NCI-H82 treated with DMSO at 0.1 percent for 48 hours (cell line): ENCODE results near the gene DDIT4.
"Not testable (repeated sequence)": the region's sequence is repeated elsewhere in the genome, so short reads cannot be mapped to it uniquely, and the experiment has no call there.

Experiments used
- DNase-seq: peaks from one replicate; lab custom pipeline; 2025; ENCODE audit not compliant: unreplicated experiment; lab: John Stamatoyannopoulos, UW

DDIT4 gene

DNA sequence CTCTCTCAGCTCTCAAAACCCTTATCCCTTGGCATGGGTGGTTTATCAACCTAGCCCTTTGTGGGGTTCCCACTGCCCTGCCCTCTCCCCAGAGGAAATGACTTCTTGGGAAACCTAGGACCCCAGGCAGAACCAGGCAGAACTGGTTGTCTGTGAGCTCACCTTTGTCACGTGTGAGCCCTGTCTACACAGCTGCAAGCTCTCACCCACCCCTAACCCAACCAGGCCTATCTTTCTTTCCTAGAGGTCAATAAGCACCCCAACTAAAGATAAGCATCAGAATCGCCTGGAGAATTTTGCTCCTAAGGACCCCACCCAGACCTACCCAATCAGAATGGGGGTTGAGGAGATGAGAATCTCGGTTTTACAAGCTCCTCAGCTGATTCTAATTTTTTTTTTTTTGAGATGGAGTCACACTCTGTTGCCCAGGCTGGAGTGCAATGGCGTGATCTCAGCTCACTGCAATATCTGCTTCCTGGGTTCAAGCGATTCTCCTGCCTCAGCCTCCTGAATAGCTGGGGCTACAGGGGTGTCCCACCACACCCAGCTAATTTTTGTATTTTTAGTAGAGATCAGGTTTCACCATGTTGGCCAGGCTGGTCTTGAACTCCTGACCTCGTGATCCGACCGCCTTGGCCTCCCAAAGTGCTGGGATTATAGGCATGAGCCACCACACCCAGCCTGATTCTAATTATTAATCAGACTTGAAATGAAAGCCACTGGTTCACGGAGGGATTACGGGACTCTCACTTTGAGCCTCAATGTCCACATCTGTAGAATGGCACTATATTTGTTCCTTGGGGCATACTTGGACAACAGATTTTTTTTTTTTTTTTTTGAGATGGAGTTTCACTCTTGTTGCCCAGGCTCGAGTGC, 7.5 kb upstream of the DDIT4 start:
- no peak for DNase-seq

DNA sequence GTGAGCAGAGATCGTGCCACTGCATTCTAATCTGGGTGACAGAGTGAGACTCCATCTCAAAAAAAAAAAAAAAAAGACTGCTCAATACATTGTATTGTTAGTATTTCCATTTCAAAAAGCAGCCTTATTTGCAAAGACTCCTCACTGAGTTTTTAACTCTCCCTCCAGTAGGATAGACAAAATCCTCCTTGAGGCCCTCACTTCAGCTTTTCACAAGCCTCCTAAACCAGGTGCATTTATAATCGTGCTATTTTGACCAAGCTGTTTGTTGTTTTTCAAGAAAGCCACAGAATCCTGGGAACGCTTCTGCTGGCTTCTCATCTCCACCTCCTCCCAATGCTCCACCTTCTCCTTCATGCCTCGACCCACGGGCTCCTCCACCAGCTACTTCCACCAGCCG, 6.3 kb upstream of the DDIT4 start:
- no peak for DNase-seq

DNA sequence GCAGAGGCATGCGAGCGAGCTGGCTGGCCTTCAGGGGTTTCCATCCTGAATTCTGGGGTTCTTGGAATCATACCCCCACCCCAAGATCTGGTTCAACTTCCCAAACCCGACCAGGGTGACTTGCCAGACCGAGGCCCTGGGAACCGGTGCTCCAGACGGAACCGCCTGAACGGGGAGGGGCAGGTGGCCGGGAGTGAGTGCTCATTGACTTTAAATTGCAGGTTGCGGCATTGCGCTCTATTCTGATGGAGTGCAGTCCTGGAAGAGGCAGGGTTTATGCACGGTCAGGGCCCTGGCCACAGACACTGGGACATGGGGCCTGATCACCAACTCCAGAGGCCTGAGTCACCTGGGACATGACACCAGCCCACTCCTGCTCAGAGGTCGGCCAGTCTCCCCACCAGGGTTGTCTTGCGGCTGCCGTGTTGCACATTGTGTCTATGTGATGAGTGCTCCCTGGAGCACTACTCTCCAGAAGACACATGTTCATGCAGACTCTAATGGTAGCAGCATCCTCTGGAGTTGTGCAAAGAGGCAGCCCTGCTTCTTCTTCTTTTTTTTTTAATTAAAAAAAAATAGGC, 5.8 kb upstream of the DDIT4 start:
- DNase-seq: no peak

DNA sequence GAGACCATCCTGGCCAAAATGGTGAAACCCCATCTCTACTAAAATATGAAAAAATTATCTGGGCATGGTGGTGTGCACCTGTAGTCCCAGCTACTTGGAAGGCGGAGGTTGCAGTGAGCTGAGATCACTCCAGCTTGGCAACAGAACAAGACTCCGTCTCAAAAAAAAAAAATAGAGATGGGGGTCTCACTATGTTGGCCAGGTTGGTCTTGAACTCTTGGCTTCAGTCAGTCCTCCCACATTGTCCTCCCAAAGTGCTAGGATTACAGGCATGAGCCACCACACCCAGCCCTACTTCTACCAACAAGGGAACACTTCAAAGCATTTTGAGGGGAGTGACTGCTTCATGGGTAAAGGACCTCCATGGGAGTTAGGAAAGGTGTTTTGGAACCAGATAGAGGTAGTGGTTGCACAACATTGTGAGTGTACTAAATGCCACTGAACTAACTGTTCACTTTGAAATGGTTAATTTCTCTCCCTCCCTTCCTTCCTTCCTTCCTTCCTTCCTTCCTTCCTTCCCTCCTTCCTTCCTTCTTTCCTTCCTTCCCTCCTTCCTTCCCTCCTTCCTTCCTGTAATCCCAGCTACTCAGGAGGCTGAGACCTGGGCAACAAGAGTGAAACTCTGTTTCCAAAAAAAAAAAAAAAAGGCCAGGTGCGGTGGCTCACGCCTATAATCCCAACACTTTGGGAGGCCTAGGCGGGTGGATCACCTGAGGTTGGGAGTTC, 5.1 kb upstream of the DDIT4 start:
- DNase-seq: not testable (repeated sequence)

DNA sequence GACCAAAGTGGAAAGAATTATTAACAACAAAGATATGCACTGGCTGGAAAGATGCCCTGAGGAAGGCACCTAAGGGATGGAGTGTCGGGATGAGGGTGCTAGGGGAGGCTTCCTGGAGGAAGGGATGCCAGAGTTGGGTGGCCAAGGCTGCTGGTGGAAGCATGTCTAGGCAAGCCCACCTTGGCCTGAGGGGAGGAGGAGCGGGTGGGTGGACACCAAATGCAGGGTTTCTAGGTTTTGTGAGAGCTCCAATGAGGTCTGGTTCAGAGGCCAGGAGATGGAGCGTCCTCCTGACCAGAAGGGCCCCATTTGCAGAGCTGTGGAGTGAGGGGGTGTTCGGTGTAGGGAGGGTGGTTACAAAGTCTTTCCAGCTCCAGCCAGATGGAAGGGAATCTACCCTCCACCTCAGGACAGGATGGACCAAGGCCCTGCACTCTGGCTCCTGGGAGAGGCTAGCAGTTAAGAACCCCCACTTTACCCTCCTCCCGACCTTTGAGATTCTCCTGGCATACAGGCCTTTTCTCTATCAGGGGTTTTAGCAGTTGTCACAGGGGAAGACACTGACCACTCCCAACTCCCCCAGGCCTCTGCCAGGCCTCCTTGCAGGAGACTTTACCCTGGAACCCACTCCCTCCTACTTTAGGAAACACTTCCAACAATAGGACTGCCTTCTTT, 3.0 kb upstream of the DDIT4 start:
- DNase-seq: no peak

DNA sequence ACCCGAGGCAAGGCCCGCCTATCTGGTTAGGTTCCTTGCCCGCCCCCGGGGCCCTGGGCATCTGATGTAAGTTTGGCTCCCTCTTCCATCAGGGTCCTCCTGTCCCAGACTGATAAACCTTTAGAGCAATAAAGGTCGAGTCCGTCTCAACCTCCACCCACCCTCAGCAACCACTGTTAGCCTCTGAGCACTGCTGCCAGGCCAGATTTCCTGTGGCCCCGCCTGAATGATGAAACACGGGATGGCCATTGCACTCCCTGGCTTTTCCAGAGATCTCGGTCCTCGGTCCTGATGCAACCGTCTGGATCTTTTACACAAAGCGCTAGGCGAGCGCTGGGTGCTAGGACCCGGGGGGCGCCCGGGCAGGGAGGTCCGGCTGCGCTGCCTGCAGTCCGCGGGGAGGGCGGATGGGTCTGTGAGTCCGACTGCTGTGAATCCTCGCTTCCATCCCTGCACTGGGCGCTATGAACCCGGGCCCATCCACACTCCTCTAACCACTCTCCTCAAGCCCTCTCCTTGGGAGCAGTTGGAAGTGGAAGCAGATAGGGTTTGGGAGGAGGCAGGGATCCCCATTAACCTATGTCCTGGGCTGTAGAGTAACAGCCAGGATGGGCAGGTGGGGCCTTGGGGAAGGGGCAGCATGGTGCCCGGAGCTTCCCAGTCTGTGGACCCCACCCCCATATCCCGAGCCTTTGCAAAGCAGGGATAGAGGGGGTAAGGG, 875 bp upstream of the DDIT4 start:
- DNase-seq: peak; percentile 61

DNA sequence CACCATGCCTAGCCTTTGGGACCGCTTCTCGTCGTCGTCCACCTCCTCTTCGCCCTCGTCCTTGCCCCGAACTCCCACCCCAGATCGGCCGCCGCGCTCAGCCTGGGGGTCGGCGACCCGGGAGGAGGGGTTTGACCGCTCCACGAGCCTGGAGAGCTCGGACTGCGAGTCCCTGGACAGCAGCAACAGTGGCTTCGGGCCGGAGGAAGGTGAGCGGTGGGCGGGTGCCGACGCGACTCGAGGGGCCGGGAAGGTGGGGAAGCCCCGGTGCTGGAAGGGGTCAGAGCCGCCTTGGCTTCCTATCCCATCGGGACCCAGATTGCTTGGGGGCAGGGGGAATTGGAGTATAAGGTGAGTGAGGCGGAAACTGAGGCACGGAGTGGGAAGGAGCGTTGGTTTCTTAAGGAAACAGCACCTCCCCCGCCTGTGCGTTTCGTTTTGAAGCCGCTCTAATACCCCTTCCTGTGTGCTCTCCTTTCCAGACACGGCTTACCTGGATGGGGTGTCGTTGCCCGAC, 547 bp downstream of the DDIT4 start:
- no peak for DNase-seq

DNA sequence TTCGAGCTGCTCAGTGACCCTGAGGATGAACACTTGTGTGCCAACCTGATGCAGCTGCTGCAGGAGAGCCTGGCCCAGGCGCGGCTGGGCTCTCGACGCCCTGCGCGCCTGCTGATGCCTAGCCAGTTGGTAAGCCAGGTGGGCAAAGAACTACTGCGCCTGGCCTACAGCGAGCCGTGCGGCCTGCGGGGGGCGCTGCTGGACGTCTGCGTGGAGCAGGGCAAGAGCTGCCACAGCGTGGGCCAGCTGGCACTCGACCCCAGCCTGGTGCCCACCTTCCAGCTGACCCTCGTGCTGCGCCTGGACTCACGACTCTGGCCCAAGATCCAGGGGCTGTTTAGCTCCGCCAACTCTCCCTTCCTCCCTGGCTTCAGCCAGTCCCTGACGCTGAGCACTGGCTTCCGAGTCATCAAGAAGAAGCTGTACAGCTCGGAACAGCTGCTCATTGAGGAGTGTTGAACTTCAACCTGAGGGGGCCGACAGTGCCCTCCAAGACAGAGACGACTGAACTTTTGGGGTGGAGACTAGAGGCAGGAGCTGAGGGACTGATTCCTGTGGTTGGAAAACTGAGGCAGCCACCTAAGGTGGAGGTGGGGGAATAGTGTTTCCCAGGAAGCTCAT, 1.1 kb downstream of the DDIT4 start:
- no peak for DNase-seq

DNA sequence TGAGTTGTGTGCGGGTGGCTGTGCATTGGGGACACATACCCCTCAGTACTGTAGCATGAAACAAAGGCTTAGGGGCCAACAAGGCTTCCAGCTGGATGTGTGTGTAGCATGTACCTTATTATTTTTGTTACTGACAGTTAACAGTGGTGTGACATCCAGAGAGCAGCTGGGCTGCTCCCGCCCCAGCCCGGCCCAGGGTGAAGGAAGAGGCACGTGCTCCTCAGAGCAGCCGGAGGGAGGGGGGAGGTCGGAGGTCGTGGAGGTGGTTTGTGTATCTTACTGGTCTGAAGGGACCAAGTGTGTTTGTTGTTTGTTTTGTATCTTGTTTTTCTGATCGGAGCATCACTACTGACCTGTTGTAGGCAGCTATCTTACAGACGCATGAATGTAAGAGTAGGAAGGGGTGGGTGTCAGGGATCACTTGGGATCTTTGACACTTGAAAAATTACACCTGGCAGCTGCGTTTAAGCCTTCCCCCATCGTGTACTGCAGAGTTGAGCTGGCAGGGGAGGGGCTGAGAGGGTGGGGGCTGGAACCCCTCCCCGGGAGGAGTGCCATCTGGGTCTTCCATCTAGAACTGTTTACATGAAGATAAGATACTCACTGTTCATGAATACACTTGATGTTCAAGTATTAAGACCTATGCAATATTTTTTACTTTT, 1.8 kb downstream of the DDIT4 start:
- peak; percentile 69 for DNase-seq

DNA sequence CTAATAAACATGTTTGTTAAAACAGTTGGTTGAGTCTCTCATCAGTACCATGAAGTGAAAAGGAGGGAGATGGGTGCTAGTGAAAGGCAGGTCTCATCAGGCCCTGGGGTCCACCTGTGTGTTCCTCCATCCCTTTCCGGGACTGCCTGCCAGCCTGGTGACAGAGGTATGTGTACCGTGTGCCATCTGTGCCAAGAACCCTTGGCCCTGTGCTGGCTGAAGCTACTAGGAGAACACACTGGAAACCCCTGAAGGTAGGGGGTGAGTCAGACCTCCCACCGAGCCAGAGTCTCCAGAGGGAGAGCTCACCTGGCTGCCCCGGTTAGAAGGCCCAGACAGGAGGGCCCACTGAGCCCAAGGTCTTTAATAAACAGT, 2.3 kb downstream of the DDIT4 start:
- DNase-seq: no peak

DNA sequence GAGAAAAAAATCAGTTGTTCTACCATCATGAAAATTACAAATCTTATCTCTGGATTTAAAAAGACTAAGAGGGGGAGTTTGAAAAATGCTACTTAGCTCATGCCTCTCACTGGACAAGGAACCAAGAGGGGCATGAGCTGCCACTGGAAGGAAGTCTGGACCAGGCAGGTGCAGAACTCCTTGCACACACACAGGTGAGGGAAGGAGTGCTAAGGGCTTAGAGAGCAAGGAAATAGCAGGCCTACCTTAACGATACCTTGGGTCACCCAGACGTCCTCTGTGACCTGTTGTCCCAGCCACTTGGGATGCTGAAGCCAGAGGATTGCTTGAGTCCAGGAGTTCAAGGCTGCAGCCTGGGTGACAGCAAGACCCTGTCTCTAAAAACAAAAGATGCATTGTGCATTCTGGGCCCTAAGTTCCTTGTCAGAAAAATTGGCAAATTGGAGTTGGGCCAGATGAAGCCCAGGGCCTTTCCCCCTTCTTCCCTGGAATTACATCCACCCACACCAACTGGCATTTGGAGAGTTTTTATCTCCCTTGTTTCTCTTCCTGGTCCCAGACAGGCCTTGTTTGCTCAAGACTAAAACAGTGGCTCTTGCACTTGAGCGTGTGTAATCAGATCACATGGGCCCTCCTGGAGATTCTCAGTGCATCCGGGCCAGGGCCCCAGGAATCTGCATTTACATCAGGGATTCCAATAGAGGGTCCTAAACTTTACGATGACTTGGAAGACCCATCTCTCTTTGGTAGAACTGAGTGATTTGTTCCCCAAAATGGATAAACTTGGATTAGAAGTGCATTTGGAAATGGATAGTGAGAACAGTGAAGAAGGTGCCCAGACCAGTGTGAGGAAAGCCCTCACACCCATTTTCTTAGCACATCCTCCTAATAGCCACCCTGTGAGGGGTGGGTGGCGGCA, 3.0 kb downstream of the DDIT4 start:
- no peak for DNase-seq

DNA sequence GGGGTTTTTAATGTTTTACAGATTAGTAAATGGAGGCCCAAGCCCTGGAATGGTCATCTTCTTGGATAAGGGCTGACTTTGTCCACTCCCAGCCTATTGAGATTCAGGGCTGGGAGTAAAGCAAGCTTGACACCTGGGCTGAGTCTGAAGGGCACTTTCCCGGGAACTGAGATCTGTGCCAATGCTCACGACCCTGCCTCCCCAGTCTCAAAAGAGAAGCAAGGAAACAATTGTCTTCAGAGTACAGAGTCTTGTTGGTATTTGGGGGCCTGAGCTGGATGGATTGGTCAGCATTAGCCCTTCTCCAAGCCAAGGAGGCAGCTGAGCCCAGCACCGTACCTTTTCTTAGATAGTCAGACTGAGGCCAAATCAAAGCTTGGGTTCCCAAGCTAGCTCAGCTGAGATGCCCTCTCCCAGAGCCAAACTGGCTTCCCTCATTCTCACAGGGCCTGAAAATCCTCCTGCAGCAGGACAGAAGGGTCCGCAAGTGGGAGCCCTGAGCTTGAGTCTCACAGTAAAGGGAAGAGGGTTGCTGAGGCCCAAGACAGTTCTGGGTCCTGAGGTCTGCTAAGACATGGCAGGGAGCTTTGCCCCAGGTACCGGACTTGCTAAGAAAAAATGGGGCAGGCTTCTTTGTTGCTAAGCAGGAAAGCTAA, 3.7 kb downstream of the DDIT4 start:
- no peak for DNase-seq

DNA sequence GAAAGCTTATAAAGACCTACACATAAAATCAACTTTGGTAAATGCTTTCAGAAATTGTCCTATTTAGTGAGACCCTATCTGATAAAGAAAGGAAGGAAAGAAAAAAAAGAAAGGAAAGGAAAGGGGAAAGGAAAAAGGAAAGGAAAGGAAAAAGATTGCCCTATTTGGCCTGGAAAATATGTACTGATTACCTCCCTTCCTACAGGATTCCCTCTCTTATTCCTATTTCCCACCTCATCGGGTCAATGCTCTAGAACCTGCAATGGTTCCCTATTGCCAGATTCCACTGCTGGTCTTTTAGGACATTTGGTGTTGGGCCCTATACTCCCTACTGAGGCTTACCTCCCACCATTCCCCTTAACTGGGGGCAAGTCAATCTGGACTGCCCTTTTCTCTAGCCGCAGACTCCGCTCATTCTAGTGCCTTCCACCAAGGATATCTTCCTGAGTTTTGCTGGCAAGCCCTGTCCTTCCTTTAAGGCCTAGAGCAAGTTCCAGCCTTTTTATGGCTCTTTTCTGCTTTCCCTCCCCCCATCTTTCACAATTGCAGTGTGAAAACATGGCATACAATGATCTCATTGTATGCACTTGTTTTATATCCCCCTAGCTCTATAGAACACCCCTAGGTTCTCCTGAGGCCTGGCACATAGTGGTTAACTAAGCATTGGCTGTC, 4.4 kb downstream of the DDIT4 start:
- no peak for DNase-seq

DNA sequence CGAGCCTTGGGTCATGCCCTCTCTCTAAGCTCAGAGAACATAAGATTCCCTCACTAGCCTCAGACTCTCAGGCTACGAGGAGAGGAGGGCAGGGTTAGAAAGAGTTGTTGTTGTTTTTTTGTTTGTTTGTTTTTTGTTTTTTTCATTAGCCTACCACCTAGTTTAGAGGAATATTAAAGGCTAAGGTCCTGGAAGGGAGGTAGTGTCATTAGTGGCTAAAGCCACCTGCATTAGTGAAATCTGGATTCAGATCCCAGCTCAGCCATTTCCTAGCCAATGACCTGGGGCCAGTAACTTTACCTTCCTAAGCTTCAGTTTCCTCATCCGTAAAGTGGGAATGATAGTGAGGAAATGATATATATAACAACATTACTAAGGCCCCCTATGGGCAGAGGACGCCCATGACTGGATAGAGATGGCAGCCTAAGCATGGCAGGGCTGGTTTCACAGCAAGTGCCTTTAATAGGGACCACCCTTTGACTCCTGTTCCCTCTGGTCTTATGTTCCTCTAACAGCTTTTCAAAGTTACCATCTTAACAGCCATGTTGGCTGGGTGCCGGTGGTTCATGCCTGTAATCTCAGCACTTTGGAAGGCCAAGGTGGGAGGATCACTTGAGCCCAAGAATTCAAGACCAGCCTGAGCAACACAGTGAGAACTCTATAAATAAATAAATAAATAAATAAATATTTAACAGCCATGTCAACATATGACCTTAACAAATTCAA, 5.1 kb downstream of the DDIT4 start:
- DNase-seq: no peak

DNA sequence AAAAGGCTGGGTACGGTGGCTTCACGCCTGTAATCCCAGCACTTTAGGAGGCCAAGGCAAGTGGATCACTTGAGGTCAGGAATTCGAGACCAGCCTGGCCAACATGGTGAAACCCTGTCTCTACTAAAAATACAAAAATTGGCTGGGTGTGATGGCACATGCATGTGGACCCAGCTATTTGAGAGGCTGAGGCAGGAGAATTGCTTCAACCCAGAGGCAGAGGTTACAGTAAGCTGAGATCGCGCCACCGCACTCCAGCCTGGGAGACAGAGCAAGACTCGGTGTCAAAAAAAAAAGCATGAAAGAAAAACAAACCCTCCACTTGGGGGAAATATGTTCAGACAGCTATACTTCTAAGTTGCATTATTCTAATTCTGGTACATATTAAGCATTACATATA, 5.9 kb downstream of the DDIT4 start:
- DNase-seq: not testable (repeated sequence)

DNA sequence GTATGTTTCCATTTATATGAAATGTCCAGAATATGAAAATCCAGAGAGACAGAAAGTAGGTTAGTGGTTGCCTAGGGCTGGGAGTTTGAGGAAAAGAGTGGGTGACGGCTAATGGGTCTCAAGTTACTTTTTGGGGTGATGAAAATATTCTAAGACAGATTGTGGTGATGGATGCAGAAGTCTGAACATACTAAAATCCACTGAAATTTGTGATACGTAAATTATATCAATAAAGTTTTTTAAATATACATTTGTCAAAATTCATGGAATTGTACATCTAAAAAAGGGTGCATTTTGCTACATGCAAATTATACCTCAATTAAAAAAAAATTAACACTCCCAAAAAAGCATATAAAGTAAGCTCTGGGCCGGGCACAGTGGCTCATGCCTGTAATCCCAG, 9.4 kb downstream of the DDIT4 start:
- no peak for DNase-seq

DNA sequence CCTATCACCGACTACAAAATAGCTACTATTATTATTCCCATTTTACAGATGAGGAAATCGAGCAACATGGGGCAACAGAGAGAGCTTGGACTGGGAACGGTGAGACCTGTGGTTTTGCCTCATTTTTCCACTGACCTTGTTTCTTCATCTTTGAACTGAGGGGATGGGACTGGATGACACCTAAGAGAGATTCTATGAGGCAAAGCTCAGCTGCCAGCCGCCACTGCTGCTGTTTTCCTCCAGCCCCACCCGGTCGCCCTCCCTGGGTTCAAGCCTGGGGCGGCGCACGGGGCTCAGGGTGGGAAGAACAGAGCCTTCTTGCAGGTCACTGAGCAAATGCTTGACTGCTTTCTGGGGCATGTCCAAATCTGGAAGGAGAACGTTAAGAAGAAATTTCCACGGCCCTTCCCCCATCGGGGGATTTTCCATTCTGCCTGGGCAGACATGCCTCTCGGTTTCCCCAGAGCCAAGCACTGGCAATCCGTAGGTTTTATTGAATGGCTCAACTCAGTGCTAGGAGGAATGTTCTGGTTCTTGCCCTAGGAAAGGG, 12.3 kb downstream of the DDIT4 start:
- no peak for DNase-seq
